H1 (cell line): ENCODE data around the gene ARMC5. TPM values are rescaled to one million over a fixed set of nuclear protein-coding genes. Genes with fewer than 3 reads are reported as not detected.

ENCODE experiments used
- CBX5 ChIP-seq: fragments of 300-800, 300-1000 bp; sonication (generic); IDR thresholded peaks from 2 replicates; pipeline ENCODE4 v1.7.1; 2016; ENCODE audit warnings: antibody characterized with exemption, low read length, low read depth
- CEBPB ChIP-seq: IDR thresholded peaks from 2 replicates; pipeline ENCODE4 v1.6.1; 2012; ENCODE audit warnings: low read depth, low read length
- CHD1 ChIP-seq: IDR thresholded peaks from 2 replicates; pipeline ENCODE4 v1.6.1; 2012; ENCODE audit warnings: low read depth, low read length, improper control_type of control experiment
- CHD2 ChIP-seq: IDR thresholded peaks from 2 replicates; pipeline ENCODE4 v1.6.1; 2012; ENCODE audit warnings: low read length, improper control_type of control experiment
- CHD7 ChIP-seq: fragments of 300-600 bp; sonication (generic); IDR thresholded peaks from 2 replicates; pipeline ENCODE4 v1.7.1; 2012; ENCODE audit warnings: low read length, moderate library complexity, mild to moderate bottlenecking, inconsistent platforms; ENCODE audit not compliant: insufficient replicate concordance
- EGR1 ChIP-seq: IDR thresholded peaks from 2 replicates; pipeline ENCODE4 v1.6.1; 2011; ENCODE audit warnings: low read depth, low read length, borderline replicate concordance
- EP300 ChIP-seq, 2 experiments: IDR thresholded peaks; 1 replicate in 1 of 2; 2 replicates in 1 of 2; pipeline ENCODE4 v1.6.1; 2011 to 2012; ENCODE audit warnings: low read depth in 2 of 2, low read length in 2 of 2, mild to moderate bottlenecking in 2 of 2, borderline replicate concordance in 1 of 2, inconsistent platforms in 1 of 2, moderate library complexity in 1 of 2
- EZH2 ChIP-seq: fragments of 200-600 bp; sonication (generic); IDR thresholded peaks from 2 replicates; pipeline ENCODE4 v1.7.1; 2012; ENCODE audit warnings: low read depth, mild to moderate bottlenecking, moderate library complexity, low read length, inconsistent platforms; ENCODE audit not compliant: severe bottlenecking
- RNF2 ChIP-seq: fragments of 200-900, 300-1000 bp; sonication (generic); IDR thresholded peaks from 2 replicates; pipeline ENCODE4 v1.7.1; 2016; ENCODE audit warnings: borderline replicate concordance, low read depth, mild to moderate bottlenecking, antibody characterized with exemption, low read length; ENCODE audit not compliant: poor library complexity, severe bottlenecking; ENCODE audit errors: missing control alignments
- SP1 ChIP-seq: IDR thresholded peaks from 2 replicates; pipeline ENCODE4 v1.6.1; 2011; ENCODE audit warnings: low read depth, low read length
- SRF ChIP-seq: IDR thresholded peaks from 2 replicates; pipeline ENCODE4 v1.6.1; 2011; ENCODE audit warnings: mild to moderate bottlenecking, low read depth, low read length, moderate library complexity
- SUZ12 ChIP-seq: fragments of 200-600 bp; sonication (generic); IDR thresholded peaks from 2 replicates; pipeline ENCODE4 v1.6.1; 2012; ENCODE audit warnings: mild to moderate bottlenecking, inconsistent platforms, low read length, moderate library complexity, mixed read lengths
- TEAD4 ChIP-seq: IDR thresholded peaks from 2 replicates; pipeline ENCODE4 v1.6.1; 2012; ENCODE audit warnings: low read depth, low read length, inconsistent platforms, mixed read lengths
- polyA plus RNA-seq, 7 experiments: library from polyadenylated mRNA; depleted of rRNA in 3 of 7; stranded (reverse) in 5 of 7; unstranded in 2 of 7; fragments of >200 nt in 5 of 7; fragments of 200-250 nt in 2 of 7; gene quantifications; 1 replicate in 5 of 7; 2 replicates in 1 of 7; 4 replicates in 1 of 7; pipeline versions ENCODE4 v1.2.1 to v1.2.3, GENCODE V29; 2011 to 2013; ENCODE audit warnings: missing spikeins in 2 of 7, mixed read lengths in 2 of 7
- total RNA-seq: library from RNA; stranded (reverse); fragmentation: NEBNext Ultra II Directional; extraction: Animal tissue kit (Norgen Biotek cat#: 25700); gene quantifications from 2 replicates; pipeline ENCODE4 v1.2.1, GENCODE V29; 2021

ARMC5 gene
- total and polyA plus RNA-seq, 2 of the 8 experiments (the other 6 are each of a cell fraction or from before 2014, with no cell fraction given), result 7.8 to 8.7 TPM

DNA sequence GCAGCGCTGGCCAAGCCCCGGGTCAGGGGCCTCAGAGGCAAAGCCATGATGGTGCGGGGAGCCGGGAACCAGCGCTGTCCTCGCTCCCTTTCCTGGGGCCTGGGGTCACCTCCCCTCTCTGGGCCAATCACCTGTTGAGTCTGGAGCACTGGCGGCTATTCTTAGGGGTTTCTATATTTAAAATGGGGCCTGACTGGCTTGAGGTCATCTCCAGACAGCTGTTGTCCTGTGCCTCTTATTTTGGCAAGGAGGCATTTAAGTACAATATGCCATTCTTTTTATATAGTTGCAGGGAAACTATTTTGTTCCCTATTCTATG is 31.1 kb upstream of the ARMC5 start, which contains the start of gene COX6A2 (continued):
- TF ChIP-seq CHD7 (no peak), CHD2 (no peak), SUZ12 (no peak), RNF2 (no peak), CBX5 (no peak), CEBPB (no peak), EZH2 (no peak), TEAD4 (no peak), EGR1 (no peak), EP300 (IDR thresholded peaks at IDR 0.05; ENCODE audit: borderline replicate concordance in 1 of 2, low read depth in 2 of 2, low read length in 2 of 2) (no peak), SP1 (no peak), CHD1 (no peak), SRF (no peak)
